ENCODE measurements around the gene BCDIN3D.

DNA sequence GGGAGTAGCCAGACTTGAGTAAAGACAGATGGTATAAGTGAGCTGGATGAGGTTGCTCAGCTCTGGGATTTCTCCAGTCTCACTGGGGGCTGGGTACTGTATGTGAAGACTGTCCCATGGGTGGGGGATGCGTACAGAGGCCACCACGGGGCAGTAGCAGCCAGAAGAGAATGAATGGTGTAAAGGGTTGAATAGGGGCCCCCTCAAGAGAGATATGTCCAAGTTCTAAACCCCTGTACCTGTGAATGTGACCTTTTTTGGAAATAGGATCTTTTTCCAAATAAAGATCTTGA lies 21.8 kb upstream of the BCDIN3D start:
- TF ChIP-seq, protein P1, sequence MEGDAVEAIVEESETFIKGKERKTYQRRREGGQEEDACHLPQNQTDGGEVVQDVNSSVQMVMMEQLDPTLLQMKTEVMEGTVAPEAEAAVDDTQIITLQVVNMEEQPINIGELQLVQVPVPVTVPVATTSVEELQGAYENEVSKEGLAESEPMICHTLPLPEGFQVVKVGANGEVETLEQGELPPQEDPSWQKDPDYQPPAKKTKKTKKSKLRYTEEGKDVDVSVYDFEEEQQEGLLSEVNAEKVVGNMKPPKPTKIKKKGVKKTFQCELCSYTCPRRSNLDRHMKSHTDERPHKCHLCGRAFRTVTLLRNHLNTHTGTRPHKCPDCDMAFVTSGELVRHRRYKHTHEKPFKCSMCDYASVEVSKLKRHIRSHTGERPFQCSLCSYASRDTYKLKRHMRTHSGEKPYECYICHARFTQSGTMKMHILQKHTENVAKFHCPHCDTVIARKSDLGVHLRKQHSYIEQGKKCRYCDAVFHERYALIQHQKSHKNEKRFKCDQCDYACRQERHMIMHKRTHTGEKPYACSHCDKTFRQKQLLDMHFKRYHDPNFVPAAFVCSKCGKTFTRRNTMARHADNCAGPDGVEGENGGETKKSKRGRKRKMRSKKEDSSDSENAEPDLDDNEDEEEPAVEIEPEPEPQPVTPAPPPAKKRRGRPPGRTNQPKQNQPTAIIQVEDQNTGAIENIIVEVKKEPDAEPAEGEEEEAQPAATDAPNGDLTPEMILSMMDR (conservative IDR thresholded peaks at IDR 0.05): no peak
- TF ChIP-seq ZFX (IDR thresholded peaks at IDR 0.05): no peak

All from C4-2B (cell line).